Lung (tissue), 12 donors: Measurements from ENCODE around the gene TMEM145. TPM values are rescaled to one million over a fixed set of nuclear protein-coding genes. Genes with fewer than 3 reads are reported as not detected.

Source experiments
- ATAC-seq: fragments of 200-7000 bp; cut with Tn5 transposase; one replicate; pipeline ENCODE4 v1.9.1; 2020; ENCODE audit warnings: moderate number of reproducible peaks; ENCODE audit not compliant: insufficient read depth, low FRiP score
- DNase-seq, 3 donors: peaks; one replicate each; pipeline ENCODE4 v3.0.0-alpha.2; 2013 to 2017
- H3K27ac ChIP-seq, 2 donors: one replicate each; pipeline ENCODE4 v1.5.1; 2013; ENCODE audit warnings: mild to moderate bottlenecking in 2 of 2, moderate library complexity in 2 of 2, control low read depth in 1 of 2, inconsistent platforms in 1 of 2, low read depth in 1 of 2, low read length in 1 of 2
- H3K27me3 ChIP-seq, 3 donors: one replicate each; pipeline ENCODE4 v1.5.1; 2013; ENCODE audit warnings: low read length in 2 of 3; ENCODE audit not compliant: control insufficient read depth in 3 of 3, insufficient read depth in 3 of 3
- H3K36me3 ChIP-seq, 4 donors: one replicate each; pipeline ENCODE4 v1.5.1; 2013; ENCODE audit warnings: low read length in 4 of 4, mild to moderate bottlenecking in 1 of 4, moderate library complexity in 1 of 4; ENCODE audit not compliant: control insufficient read depth in 4 of 4, insufficient read depth in 4 of 4
- H3K4me1 ChIP-seq, 5 donors: one replicate each; pipeline ENCODE4 v1.5.1; 2013; ENCODE audit warnings: low read length in 5 of 5, mild to moderate bottlenecking in 2 of 5, moderate library complexity in 1 of 5; ENCODE audit not compliant: control insufficient read depth in 5 of 5, insufficient read depth in 5 of 5
- H3K4me3 ChIP-seq: one replicate; pipeline ENCODE4 v1.5.1; 2013; ENCODE audit warnings: mild to moderate bottlenecking, control low read depth, moderate library complexity
- H3K9ac ChIP-seq, 2 donors: one replicate each; pipeline ENCODE4 v1.5.1; 2013; ENCODE audit warnings: low read length in 2 of 2, control low read depth in 1 of 2; ENCODE audit not compliant: insufficient read depth in 1 of 2
- H3K9me3 ChIP-seq, 4 donors: one replicate each; pipeline ENCODE4 v1.5.1; 2013; ENCODE audit warnings: low read length in 3 of 4, mild to moderate bottlenecking in 1 of 4, moderate library complexity in 1 of 4; ENCODE audit not compliant: control insufficient read depth in 4 of 4, insufficient read depth in 3 of 4
- CTCF ChIP-seq: IDR thresholded peaks from 2 replicates; pipeline ENCODE4 v1.5.1; 2012; ENCODE audit warnings: mild to moderate bottlenecking; ENCODE audit errors: control extremely low read depth, extremely low read depth
- WGBS, 2 donors: extraction: QIAGEN DNeasy Blood & Tissue Kit; methylation state at CpG; one replicate each; pipeline ENCODE4 v1.1.7; 2013; 5-methylcytosine and 5-hydroxymethylcytosine counted together
- polyA plus RNA-seq, 2 donors: library from polyadenylated mRNA; stranded (reverse); fragments of 200-250 nt; gene quantifications; one replicate each; pipeline ENCODE4 v1.2.1, GENCODE V29; 2013
- total RNA-seq, 2 donors: library from RNA; depleted of rRNA in 1 of 2; stranded (reverse); fragments of >200 nt in 1 of 2; gene quantifications; one replicate each; pipeline ENCODE4 v1.2.1, GENCODE V29; 2014 to 2021
- donor health status: control.
- donor health status: control.
- donor health status: Bipolar disorder and iron deficiency.
- donor health status: healthy.
- donor health status: DM: yes; HTN: yes; CAD: no.

TMEM145 gene
- total and polyA plus RNA-seq, 4 donors: 0.12 to 0.95 (median 0.40) TPM; not detected in 1

DNA sequence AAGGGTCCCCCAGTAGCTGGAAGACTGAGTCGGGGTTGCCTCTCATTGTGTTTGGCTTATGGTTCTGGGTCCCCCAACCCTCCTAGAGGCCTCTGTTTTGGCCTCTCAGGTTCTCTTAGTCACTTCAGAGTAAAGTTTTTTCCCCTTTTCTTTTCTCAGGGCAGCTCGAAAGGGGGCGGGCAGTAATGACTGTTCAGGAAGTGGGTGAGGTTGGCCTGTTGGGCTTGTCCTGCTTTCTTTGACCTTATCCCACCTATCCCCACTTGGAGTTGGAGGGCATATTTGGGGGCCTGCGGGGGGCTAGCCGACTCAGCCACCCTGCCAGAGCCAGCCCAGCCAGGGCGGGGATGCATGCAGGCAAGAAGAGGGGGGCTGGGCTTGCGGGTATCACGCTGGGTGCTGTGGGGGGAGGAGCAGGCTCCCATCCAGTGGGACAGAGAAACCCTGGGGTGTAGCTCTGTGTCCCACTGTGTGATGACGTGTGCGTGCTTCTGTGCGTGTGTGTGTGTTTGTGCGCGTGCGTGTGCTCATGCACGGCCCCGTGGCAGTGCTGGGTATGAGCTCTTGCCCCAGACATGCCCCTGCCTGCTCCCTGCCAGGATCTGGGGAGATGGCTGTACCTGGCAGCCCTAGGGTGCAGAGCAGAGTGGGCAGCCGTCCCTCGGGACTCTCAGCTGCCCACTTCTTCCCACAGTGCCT, 42.6 kb upstream of the TMEM145 start:
- H3K4me1 ChIP-seq: peaks cover 0 to 22% (median 9%) of the 10 kb centered on the region in 5 donors
- H3K9me3 ChIP-seq: no peaks in the 10 kb centered on the region
- H3K9ac ChIP-seq: peak overlapping the region; percentile 55 to 98
- WGBS, 2 donors: 5 to 6% methylated on average over 18 of the region's 18 CpGs
- peak overlapping the region; percentile 72 for H3K4me3 ChIP-seq
- ATAC-seq (no peak), DNase-seq (peak in 1 of 3 donors; percentile 25)
- TF ChIP-seq CTCF: no peak
- peak overlapping the region; percentile 87 to 96 for H3K27ac ChIP-seq
- no peaks in the 10 kb centered on the region for H3K27me3 ChIP-seq
- peaks cover 4 to 34% (median 14%) of the 10 kb centered on the region in 4 donors for H3K36me3 ChIP-seq

DNA sequence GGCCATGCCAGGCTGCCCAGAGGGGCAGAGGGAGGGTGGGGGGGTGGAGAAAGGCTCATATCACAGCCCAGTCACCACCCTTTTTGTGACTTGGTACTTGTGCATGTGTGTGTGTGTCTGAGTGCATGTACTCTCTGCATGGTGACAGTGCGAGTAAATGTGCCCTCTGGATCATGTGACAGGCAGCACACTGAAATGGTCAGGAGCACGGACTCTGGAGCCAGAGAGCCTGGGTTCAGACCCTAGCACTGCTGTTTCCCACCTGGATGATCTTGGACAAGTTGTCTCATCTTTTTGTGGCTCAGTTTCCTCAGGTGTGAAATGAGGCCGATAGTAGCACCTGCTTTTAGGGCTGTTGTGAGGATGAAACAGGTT, 42.1 kb upstream of the TMEM145 start:
- H3K4me1 ChIP-seq: peaks cover 0 to 22% (median 9%) of the 10 kb centered on the region in 5 donors
- no peaks in the 10 kb centered on the region for H3K27me3 ChIP-seq
- H3K9me3 ChIP-seq: no peaks in the 10 kb centered on the region
- no peak overlapping the region for H3K9ac ChIP-seq
- no peak for ATAC-seq
- WGBS, 2 donors: 50 to 60% methylated on average over 3 of the region's 3 CpGs
- H3K4me3 ChIP-seq: no peak overlapping the region
- peak overlapping the region in 1 of 2 donors; percentile 96 for H3K27ac ChIP-seq
- DNase-seq: no peak
- H3K36me3 ChIP-seq: peaks cover 4 to 34% (median 15%) of the 10 kb centered on the region in 4 donors
- TF ChIP-seq CTCF: no peak

DNA sequence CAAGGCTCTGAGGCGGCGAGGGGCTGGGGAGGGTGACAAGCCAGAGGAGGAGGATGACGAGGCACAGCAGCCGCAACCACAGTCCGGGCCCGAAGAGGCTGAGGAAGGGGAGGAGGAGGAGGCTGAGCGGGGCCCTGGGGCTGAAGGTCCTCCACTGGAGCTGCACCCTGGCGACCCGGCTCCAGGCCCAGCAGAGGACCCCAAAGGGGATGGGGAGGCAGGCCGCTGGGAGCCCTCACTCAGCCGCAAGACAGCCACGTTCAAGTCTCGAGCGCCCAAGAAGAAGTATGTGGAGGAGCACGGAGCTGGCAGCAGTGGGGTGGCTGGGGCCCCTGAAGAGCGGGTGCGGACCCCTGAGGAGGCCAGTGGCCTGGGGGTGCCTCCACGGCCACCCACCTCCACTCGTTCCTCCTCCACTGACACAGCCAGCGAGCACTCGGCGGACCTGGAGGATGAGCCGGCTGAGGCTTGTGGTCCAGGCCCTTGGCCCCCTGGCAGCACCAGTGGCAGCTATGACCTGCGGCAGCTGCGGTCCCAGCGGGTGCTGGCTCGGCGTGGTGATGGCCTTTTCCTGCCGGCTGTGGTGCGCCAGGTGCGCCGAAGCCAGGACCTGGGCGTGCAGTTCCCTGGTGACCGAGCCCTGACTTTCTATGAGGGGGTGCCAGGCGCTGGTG, 41.1 kb upstream of the TMEM145 start:
- ATAC-seq (no peak), DNase-seq (no peak)
- TF ChIP-seq CTCF: no peak
- Histone ChIP-seq H3K4me3 (no peak overlapping the region), H3K4me1 (peaks cover 0 to 22% (median 9%) of the 10 kb centered on the region in 5 donors), H3K9me3 (no peaks in the 10 kb centered on the region), H3K27ac (no peak overlapping the region), H3K9ac (no peak overlapping the region), H3K27me3 (no peaks in the 10 kb centered on the region), H3K36me3 (peaks cover 4 to 34% (median 19%) of the 10 kb centered on the region in 4 donors)
- WGBS, 2 donors: 88 to 90% methylated on average over 34 to 35 of the region's 35 CpGs
